Keratinocyte (primary cell): Measurements from ENCODE around the gene PAOX.

Experiments used
- CTCF ChIP-seq, 3 experiments: IDR thresholded peaks in 1 of 3; conservative IDR thresholded peaks in 1 of 3; optimal IDR thresholded peaks in 1 of 3; 2 replicates in 2 of 3; 3 replicates in 1 of 3; pipeline versions ENCODE3 to v1.5.1; 2011; ENCODE audit warnings: low read length in 3 of 3, mild to moderate bottlenecking in 3 of 3, moderate library complexity in 2 of 3, control low read depth in 1 of 3, inconsistent platforms in 1 of 3; ENCODE audit not compliant: insufficient read depth in 2 of 3; ENCODE audit errors: extremely low read depth in 1 of 3
- EZH2 ChIP-seq: IDR thresholded peaks from one replicate; pipeline ENCODE4 v1.6.1; 2012; ENCODE audit warnings: inconsistent platforms, mild to moderate bottlenecking, low read length, moderate library complexity

- no peak for TF ChIP-seq EZH2
- peak; percentile 81 to 95 (median 85) for TF ChIP-seq CTCF (optimal IDR thresholded peaks at IDR 0.05 in 1 of 3, IDR thresholded peaks at IDR 0.05 in 1 of 3, conservative IDR thresholded peaks at IDR 0.05 in 1 of 3; ENCODE audit: extremely low read depth in 1 of 3, insufficient read depth in 2 of 3, low read length in 3 of 3)
Measured at GRCh38 chr10:133329491-133330202, 49.4 kb upstream of the PAOX start.
